Fibroblast of lung (primary cell): Measurements from ENCODE around the gene RPSA. TPM values are rescaled to one million over a fixed set of nuclear protein-coding genes. Genes with fewer than 3 reads are reported as not detected.
A peak's percentile ranks its signal among the peaks of the same experiment; 100 is the strongest.

Experiments
- DNase-seq, 2 donors: peaks; one replicate each; pipeline versions ENCODE4 v3.0.0 to v3.0.0-alpha.2; 2010; ENCODE audit warnings: low read depth in 2 of 2
- H2AFZ ChIP-seq: 2 replicates; pipeline ENCODE4 v1.5.1; 2012; ENCODE audit warnings: low read length, control low read depth, inconsistent platforms
- H3K27ac ChIP-seq: 2 replicates; pipeline ENCODE4 v1.5.1; 2011; ENCODE audit warnings: low read length, control low read depth; ENCODE audit not compliant: insufficient read depth
- H3K27me3 ChIP-seq: 2 replicates; pipeline ENCODE4 v1.5.1; 2011; ENCODE audit warnings: mild to moderate bottlenecking, low read length; ENCODE audit not compliant: control insufficient read depth, insufficient read depth
- H3K36me3 ChIP-seq: 2 replicates; pipeline ENCODE4 v1.5.1; 2011; ENCODE audit warnings: low read length; ENCODE audit not compliant: control insufficient read depth, insufficient read depth
- H3K4me1 ChIP-seq: 2 replicates; pipeline ENCODE4 v1.5.1; 2011; ENCODE audit warnings: low read length; ENCODE audit not compliant: control insufficient read depth, insufficient read depth; ENCODE audit errors: extremely low read depth
- H3K4me2 ChIP-seq: 2 replicates; pipeline ENCODE4 v1.5.1; 2011; ENCODE audit warnings: low read length, control low read depth; ENCODE audit not compliant: insufficient read depth; ENCODE audit errors: extremely low read depth
- H3K4me3 ChIP-seq, 4 experiments: fragments of 200-600 bp in 1 of 4; sonication (generic) in 1 of 4; replicated peaks in 1 of 4; 2 replicates each; pipeline ENCODE4 v1.5.1; 2011 to 2016; ENCODE audit warnings: low read length in 4 of 4, low read depth in 3 of 4, mild to moderate bottlenecking in 3 of 4, control low read depth in 2 of 4, inconsistent platforms in 1 of 4, mixed read lengths in 1 of 4; ENCODE audit not compliant: insufficient read depth in 1 of 4; ENCODE audit errors: control extremely low read depth in 1 of 4
- H3K79me2 ChIP-seq: 2 replicates; pipeline ENCODE4 v1.5.1; 2012; ENCODE audit warnings: mild to moderate bottlenecking, low read length, inconsistent platforms; ENCODE audit not compliant: control insufficient read depth, insufficient read depth
- H3K9ac ChIP-seq: 2 replicates; pipeline ENCODE4 v1.5.1; 2011; ENCODE audit warnings: mild to moderate bottlenecking, low read length, control low read depth; ENCODE audit not compliant: insufficient read depth
- H3K9me3 ChIP-seq: 2 replicates; pipeline ENCODE4 v1.5.1; 2012; ENCODE audit warnings: low read depth, low read length; ENCODE audit not compliant: control insufficient read depth, insufficient read depth
- H4K20me1 ChIP-seq: 2 replicates; pipeline ENCODE4 v1.5.1; 2011; ENCODE audit warnings: low read length; ENCODE audit not compliant: control insufficient read depth, insufficient read depth; ENCODE audit errors: extremely low read depth
- EZH2 ChIP-seq: IDR thresholded peaks from 2 replicates; pipeline ENCODE4 v1.5.1; 2012; ENCODE audit warnings: low read length, control low read depth, mild to moderate bottlenecking; ENCODE audit errors: missing control alignments
- polyA minus RNA-seq: library from RNA; depleted of rRNA, polyadenylated mRNA; stranded (reverse); fragments of >200 nt; gene quantifications from 2 replicates; pipeline ENCODE4 v1.2.3, GENCODE V29; 2011; ENCODE audit warnings: low replicate concordance
- polyA plus RNA-seq, 2 donors: library from polyadenylated mRNA; depleted of rRNA in 1 of 2; stranded (reverse) in 1 of 2; unstranded in 1 of 2; fragments of >200 nt; gene quantifications; 2 replicates each; pipeline ENCODE4 v1.2.1, GENCODE V29; 2011 to 2012; ENCODE audit warnings: missing spikeins in 1 of 2
- total RNA-seq: library from RNA; depleted of rRNA; stranded (reverse); fragments of >200 nt; gene quantifications from 2 replicates; pipeline ENCODE4 v1.2.1, GENCODE V29; 2014
- TF ChIP-seq, protein P1 (sequence below), 2 donors: IDR thresholded peaks in 1 of 2; conservative IDR thresholded peaks in 1 of 2; 1 replicate in 1 of 2; 2 replicates in 1 of 2; pipeline ENCODE4 v1.5.1; 2011 to 2012; ENCODE audit warnings: low read length in 2 of 2, control low read depth in 1 of 2, inconsistent platforms in 1 of 2, low read depth in 1 of 2, mild to moderate bottlenecking in 1 of 2

RPSA gene
- total RNA-seq: 1,607 and 2,136 TPM in 2 replicates
- polyA plus RNA-seq: 2,369 and 2,556 TPM in 2 replicates
- 2,050 and 2,120 TPM in 2 replicates for polyA plus RNA-seq (2012)
- 2,125 and 2,781 TPM in 2 replicates for polyA minus RNA-seq

DNA sequence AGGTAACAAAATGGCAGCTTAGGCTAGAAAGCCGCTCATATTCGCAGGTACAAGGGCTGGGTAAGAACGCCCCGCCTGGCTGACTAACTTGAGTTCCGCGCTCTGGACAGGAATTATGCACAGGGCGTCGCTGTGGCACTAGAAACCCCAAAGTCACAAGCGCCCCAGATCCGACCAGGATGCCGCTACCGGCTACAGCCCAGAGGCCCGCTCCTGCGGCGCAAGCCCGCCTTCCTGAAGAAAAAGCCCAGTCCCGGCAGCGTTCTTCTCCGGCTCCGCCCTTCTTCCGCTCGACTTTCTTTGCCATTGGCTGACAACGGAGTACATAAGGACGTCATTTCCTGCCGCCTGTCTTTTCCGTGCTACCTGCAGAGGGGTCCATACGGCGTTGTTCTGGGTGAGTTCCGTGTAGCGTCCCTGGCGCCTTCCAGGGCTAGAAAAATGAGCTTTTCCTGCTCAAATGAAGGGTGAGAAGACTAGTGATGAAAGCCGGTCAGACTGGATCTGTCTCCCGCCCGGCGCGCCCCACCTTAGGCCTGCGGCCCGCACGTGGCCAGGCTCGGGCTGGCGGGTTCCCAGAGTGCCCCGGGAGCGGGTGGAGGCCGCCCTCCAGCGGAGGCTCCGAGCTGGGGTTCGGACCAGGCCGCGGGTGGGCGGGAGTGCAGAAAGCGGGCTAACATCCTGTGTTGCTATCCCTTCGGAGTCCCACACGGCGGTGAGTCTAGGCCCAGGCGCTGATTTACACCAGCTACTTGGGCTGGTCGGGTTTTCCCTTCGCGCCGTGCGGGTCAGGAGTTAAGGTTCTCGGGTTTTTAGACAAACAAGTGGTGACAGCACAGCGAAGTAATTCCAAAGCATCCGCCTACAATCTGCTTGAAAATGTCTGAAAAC lies at the start of gene RPSA:
TSS of gene RPSA (plus strand) at position 353 of the 891 bp plus-strand sequence. CDS start 934 bp downstream, outside the sequence.
- peak; percentile 95 to 97 for DNase-seq
- peaks cover 39% of the 10 kb centered on the region for H3K79me2 ChIP-seq

DNA sequence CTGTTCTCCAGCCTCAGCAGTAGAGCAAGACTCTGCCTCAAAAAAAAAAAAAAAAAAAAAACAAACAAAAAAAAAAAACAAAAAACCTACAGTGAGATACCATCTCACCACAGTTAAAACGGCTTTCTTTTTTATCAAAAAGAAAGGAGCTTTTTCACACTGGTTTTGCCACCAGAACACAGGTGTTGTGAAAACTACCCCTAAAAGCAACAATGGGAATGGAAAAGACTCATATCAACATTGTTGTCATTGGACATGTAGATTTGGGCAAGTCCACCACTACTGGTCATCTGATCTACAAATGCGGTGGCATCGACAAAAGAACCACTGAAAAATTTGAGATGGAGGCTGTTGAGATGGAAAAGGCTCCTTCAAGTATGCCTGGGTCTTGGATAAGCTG lies 48.2 kb upstream of the RPSA start:
- H3K27me3 ChIP-seq: no peaks in the 10 kb centered on the region
- H3K4me2 ChIP-seq: no peak overlapping the region
- H4K20me1 ChIP-seq: no peaks in the 10 kb centered on the region
- no peak overlapping the region for H2AFZ ChIP-seq
- no peak for DNase-seq
- H3K79me2 ChIP-seq: no peaks in the 10 kb centered on the region
- TF ChIP-seq, protein P1, sequence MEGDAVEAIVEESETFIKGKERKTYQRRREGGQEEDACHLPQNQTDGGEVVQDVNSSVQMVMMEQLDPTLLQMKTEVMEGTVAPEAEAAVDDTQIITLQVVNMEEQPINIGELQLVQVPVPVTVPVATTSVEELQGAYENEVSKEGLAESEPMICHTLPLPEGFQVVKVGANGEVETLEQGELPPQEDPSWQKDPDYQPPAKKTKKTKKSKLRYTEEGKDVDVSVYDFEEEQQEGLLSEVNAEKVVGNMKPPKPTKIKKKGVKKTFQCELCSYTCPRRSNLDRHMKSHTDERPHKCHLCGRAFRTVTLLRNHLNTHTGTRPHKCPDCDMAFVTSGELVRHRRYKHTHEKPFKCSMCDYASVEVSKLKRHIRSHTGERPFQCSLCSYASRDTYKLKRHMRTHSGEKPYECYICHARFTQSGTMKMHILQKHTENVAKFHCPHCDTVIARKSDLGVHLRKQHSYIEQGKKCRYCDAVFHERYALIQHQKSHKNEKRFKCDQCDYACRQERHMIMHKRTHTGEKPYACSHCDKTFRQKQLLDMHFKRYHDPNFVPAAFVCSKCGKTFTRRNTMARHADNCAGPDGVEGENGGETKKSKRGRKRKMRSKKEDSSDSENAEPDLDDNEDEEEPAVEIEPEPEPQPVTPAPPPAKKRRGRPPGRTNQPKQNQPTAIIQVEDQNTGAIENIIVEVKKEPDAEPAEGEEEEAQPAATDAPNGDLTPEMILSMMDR (conservative IDR thresholded peaks at IDR 0.05 in 1 of 2, IDR thresholded peaks at IDR 0.05 in 1 of 2; ENCODE audit: low read depth in 1 of 2, low read length in 2 of 2): no peak
- TF ChIP-seq EZH2: no peak
- no peaks in the 10 kb centered on the region for H3K4me1 ChIP-seq
- no peak overlapping the region for H3K4me3 ChIP-seq
- no peaks in the 10 kb centered on the region for H3K9me3 ChIP-seq
- no peak overlapping the region for H3K9ac ChIP-seq
- no peaks in the 10 kb centered on the region for H3K36me3 ChIP-seq
- H3K27ac ChIP-seq: no peak overlapping the region

More for the DNA sequence above, at the start of gene RPSA:
- Histone ChIP-seq H4K20me1 (no peaks in the 10 kb centered on the region), H3K27me3 (no peaks in the 10 kb centered on the region), H3K9ac (peak within 1 kb of the TSS; percentile 93), H3K9me3 (no peaks in the 10 kb centered on the region), H3K4me2 (peak within 1 kb of the TSS; percentile 94), H2AFZ (peak within 1 kb of the TSS; percentile 93), H3K4me1 (peaks cover 11% of the 10 kb centered on the region), H3K4me3 (peak within 1 kb of the TSS; percentile 90 to 99 (median 92)), H3K36me3 (peaks cover 14% of the 10 kb centered on the region), H3K27ac (peak within 1 kb of the TSS; percentile 93)
- TF ChIP-seq, protein P1 (conservative IDR thresholded peaks at IDR 0.05 in 1 of 2, IDR thresholded peaks at IDR 0.05 in 1 of 2; ENCODE audit: low read depth in 1 of 2, low read length in 2 of 2): peak; percentile 23 to 29
- no peak for TF ChIP-seq EZH2

DNA sequence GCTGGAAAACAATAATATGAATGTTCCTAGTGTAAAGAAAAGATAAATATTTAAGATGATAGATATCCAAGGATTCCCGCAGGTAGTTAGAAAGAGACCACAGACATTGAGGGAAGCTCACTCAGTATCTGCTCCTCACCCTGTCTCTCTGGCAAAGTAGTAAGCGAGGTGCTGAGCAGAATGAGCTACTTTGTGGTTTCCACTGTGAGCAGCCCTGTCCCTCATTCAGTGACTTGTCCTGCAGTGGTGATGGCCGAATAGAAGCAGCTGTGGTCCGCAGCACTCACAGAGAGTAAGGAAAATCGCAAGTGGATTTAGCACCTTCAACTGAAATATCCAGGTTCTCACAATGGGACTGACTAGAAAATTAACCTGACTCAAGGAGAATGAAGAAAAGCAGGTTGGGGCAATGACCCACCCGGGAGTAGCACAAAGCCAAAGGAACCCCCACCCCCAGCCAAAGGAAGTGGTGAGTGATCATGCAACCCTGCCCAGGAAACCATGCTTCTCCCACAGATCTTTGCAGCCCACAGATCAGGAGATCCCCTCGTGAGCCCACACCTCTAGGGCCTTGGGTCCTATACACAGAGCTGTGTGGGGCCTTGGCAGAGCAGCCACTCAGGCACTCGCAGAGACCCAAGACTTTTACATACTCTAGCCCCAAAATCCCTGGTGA lies 45.1 kb upstream of the RPSA start:
- Histone ChIP-seq H3K27ac (no peak overlapping the region), H3K9ac (no peak overlapping the region), H3K4me2 (no peak overlapping the region), H3K27me3 (no peaks in the 10 kb centered on the region), H3K4me3 (no peak overlapping the region), H3K36me3 (no peaks in the 10 kb centered on the region), H4K20me1 (no peaks in the 10 kb centered on the region), H3K9me3 (no peaks in the 10 kb centered on the region), H3K4me1 (no peaks in the 10 kb centered on the region), H2AFZ (no peak overlapping the region), H3K79me2 (no peaks in the 10 kb centered on the region)
- DNase-seq: no peak
- TF ChIP-seq EZH2: no peak
- TF ChIP-seq, protein P1 (conservative IDR thresholded peaks at IDR 0.05 in 1 of 2, IDR thresholded peaks at IDR 0.05 in 1 of 2; ENCODE audit: low read depth in 1 of 2, low read length in 2 of 2): no peak
